ENCODE results near the gene NDUFA11.

DNA sequence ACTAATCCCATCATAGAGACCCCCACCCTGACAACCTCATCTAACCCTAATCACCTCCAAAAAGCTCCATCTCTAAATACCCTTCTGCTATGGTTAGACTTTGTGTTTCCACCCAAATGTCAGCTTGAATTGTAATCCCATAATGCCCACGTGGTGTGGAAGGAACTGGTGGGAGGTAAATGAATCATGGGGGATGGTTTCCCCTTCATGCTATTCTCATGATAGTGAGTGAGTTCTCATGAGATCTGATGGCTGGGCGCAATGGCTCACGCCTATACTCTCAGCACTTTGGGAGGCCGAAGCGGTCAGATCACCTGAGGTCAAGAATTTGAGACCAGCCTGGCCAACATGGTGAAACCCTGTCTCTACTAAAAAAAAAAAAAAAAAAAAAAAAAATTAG is 3.7 kb upstream of the NDUFA11 start:
- TF ChIP-seq POLR2AphosphoS5 (IDR thresholded peaks at IDR 0.05), result no peak
- TF ChIP-seq, protein P1, sequence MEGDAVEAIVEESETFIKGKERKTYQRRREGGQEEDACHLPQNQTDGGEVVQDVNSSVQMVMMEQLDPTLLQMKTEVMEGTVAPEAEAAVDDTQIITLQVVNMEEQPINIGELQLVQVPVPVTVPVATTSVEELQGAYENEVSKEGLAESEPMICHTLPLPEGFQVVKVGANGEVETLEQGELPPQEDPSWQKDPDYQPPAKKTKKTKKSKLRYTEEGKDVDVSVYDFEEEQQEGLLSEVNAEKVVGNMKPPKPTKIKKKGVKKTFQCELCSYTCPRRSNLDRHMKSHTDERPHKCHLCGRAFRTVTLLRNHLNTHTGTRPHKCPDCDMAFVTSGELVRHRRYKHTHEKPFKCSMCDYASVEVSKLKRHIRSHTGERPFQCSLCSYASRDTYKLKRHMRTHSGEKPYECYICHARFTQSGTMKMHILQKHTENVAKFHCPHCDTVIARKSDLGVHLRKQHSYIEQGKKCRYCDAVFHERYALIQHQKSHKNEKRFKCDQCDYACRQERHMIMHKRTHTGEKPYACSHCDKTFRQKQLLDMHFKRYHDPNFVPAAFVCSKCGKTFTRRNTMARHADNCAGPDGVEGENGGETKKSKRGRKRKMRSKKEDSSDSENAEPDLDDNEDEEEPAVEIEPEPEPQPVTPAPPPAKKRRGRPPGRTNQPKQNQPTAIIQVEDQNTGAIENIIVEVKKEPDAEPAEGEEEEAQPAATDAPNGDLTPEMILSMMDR (IDR thresholded peaks at IDR 0.05), result no peak
- TF ChIP-seq EP300 (IDR thresholded peaks at IDR 0.05), result no peak

Measured in sigmoid colon (tissue), 4 donors.